Measurements from ENCODE around the gene CDC42BPB. TPM values are rescaled to one million over a fixed set of nuclear protein-coding genes. Genes with fewer than 3 reads are reported as not detected.

The CDC42BPB gene
- total and polyA plus RNA-seq, 2 of the 4 experiments (the other 2 are of a cell fraction) = 49.1 to 81.4 TPM

GRCh38 chr14:102985665-102986064 lies 71.7 kb downstream of the CDC42BPB start:
- no peak overlapping the region for H2BK15ac ChIP-seq (ENCODE audit: low read depth, low read length)
- H3K4me2 ChIP-seq (ENCODE audit: low read depth, low read length) = no peak overlapping the region
- in situ Hi-C loops (cut with MboI; ENCODE audit: low sequenced_read_pairs) (no loop called here), intact Hi-C loops (cut with micrococcal nuclease) (no loop called here), dilution Hi-C loops (cut with HindIII; ENCODE audit: low sequenced_read_pairs, unreplicated experiment) (no loop called here)
- no peak overlapping the region for H3K4ac ChIP-seq (ENCODE audit: low read depth, low read length)
- ATAC-seq (ENCODE audit: low read depth) (no peak), DNase-seq (no peak)
- no peak overlapping the region for H3K18ac ChIP-seq (ENCODE audit: low read depth, low read length)
- TF ChIP-seq MAFK (IDR thresholded peaks at IDR 0.05; ENCODE audit: low read depth, low read length) (no peak), MAZ (IDR thresholded peaks at IDR 0.05; ENCODE audit: borderline replicate concordance, low read depth, low read length) (no peak), SMC3 (IDR thresholded peaks at IDR 0.05; ENCODE audit: low read depth, low read length) (no peak), RAD21 (IDR thresholded peaks at IDR 0.05; ENCODE audit: low read length) (no peak), FOS (IDR thresholded peaks at IDR 0.05; ENCODE audit: low read depth, low read length) (no peak), CEBPB (IDR thresholded peaks at IDR 0.05; ENCODE audit: low read depth, low read length) (no peak), RFX5 (IDR thresholded peaks at IDR 0.05; ENCODE audit: low read depth, low read length) (no peak), NFE2L2 (IDR thresholded peaks at IDR 0.05; ENCODE audit: low read depth, low read length) (no peak), POLR2A (IDR thresholded peaks at IDR 0.05; ENCODE audit: low read depth, low read length) (no peak)
- TF ChIP-seq, protein P1, sequence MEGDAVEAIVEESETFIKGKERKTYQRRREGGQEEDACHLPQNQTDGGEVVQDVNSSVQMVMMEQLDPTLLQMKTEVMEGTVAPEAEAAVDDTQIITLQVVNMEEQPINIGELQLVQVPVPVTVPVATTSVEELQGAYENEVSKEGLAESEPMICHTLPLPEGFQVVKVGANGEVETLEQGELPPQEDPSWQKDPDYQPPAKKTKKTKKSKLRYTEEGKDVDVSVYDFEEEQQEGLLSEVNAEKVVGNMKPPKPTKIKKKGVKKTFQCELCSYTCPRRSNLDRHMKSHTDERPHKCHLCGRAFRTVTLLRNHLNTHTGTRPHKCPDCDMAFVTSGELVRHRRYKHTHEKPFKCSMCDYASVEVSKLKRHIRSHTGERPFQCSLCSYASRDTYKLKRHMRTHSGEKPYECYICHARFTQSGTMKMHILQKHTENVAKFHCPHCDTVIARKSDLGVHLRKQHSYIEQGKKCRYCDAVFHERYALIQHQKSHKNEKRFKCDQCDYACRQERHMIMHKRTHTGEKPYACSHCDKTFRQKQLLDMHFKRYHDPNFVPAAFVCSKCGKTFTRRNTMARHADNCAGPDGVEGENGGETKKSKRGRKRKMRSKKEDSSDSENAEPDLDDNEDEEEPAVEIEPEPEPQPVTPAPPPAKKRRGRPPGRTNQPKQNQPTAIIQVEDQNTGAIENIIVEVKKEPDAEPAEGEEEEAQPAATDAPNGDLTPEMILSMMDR (conservative IDR thresholded peaks at IDR 0.05; ENCODE audit: low read depth, low read length) = no peak
- TF ChIP-seq, protein P2, sequence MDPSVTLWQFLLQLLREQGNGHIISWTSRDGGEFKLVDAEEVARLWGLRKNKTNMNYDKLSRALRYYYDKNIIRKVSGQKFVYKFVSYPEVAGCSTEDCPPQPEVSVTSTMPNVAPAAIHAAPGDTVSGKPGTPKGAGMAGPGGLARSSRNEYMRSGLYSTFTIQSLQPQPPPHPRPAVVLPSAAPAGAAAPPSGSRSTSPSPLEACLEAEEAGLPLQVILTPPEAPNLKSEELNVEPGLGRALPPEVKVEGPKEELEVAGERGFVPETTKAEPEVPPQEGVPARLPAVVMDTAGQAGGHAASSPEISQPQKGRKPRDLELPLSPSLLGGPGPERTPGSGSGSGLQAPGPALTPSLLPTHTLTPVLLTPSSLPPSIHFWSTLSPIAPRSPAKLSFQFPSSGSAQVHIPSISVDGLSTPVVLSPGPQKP (IDR thresholded peaks at IDR 0.05; ENCODE audit: borderline replicate concordance, low read depth, low read length) = no peak
- H2AK5ac ChIP-seq (ENCODE audit: low read depth, low read length) = no peak overlapping the region
- no peak overlapping the region for H2AK9ac ChIP-seq (replicated peaks; ENCODE audit: low read depth, low read length, poor library complexity)
- H3K9ac ChIP-seq (ENCODE audit: low read depth, low read length) = no peak overlapping the region
- peaks cover 9% of the 10 kb centered on the region for H3K9me1 ChIP-seq (ENCODE audit: insufficient read depth, low read length)
- no peak overlapping the region for H3K14ac ChIP-seq (replicated peaks; ENCODE audit: low read depth, low read length)
- H2BK120ac ChIP-seq (ENCODE audit: low read depth, low read length) = no peak overlapping the region
- POLR2A ChIA-PET (ENCODE audit: unreplicated experiment) = no interaction called here
- H3K9me3 ChIP-seq (ENCODE audit: control insufficient read depth, insufficient read depth, low read length) = peaks cover 10% of the 10 kb centered on the region
- H3K4me3 ChIP-seq (ENCODE audit: insufficient read depth, low read depth, low read length) = no peak overlapping the region
- CTCF ChIA-PET = no interaction called here
- H3K27ac ChIP-seq (ENCODE audit: insufficient read depth, low read length) = no peak overlapping the region
- H2BK20ac ChIP-seq (ENCODE audit: low read depth, low read length) = no peak overlapping the region
- no peaks in the 10 kb centered on the region for H3K27me3 ChIP-seq (ENCODE audit: control insufficient read depth, insufficient read depth, low read length)
- H4K8ac ChIP-seq (ENCODE audit: low read depth in 2 of 2, low read length in 2 of 2) = no peak overlapping the region
- no peak overlapping the region for H4K5ac ChIP-seq (ENCODE audit: low read depth, low read length)
- no peak overlapping the region for H3K23ac ChIP-seq (ENCODE audit: low read depth, low read length)
- BruUV-seq (replicated peaks) = no TSS peak
- peaks cover 24% of the 10 kb centered on the region for H4K20me1 ChIP-seq (ENCODE audit: insufficient read depth, low read length)
- H4K91ac ChIP-seq (ENCODE audit: insufficient read depth, low read depth, low read length) = no peak overlapping the region
- no peak overlapping the region for H2BK5ac ChIP-seq (ENCODE audit: low read depth, low read length, poor library complexity, severe bottlenecking)
- no peak overlapping the region for H2AFZ ChIP-seq (replicated peaks; ENCODE audit: low read length, poor library complexity)
- no peak overlapping the region for H3K56ac ChIP-seq (ENCODE audit: extremely low read depth, insufficient read depth, low read length)
- peaks cover 10% of the 10 kb centered on the region for H3K4me1 ChIP-seq (ENCODE audit: control insufficient read depth, insufficient read depth, low read length)
- peaks cover 20 to 70% of the 10 kb centered on the region in 2 experiments for H3K79me1 ChIP-seq (ENCODE audit: low read depth in 1 of 2, low read length in 2 of 2)
- peaks cover 60% of the 10 kb centered on the region for H3K36me3 ChIP-seq (ENCODE audit: control insufficient read depth, insufficient read depth, low read length)
- WGBS, 2 experiments (ENCODE audit: extremely low coverage in 2 of 2, insufficient read length in 1 of 2) = 81% methylated on average over 3 of the region's 10 CpGs; no CpG with 5 or more reads in 1 of the 2 experiments
